ENCODE measurements around the gene RFXANK.

The RFXANK gene

GRCh38 chr19:19209372-19209771 lies 17.3 kb downstream of the RFXANK start:
- Histone ChIP-seq H3K9me3 (ENCODE audit: insufficient read depth, low read length, severe bottlenecking) (no peaks in the 10 kb centered on the region), H3K79me2 (ENCODE audit: insufficient read depth, low read length) (no peaks in the 10 kb centered on the region), H3K9ac (ENCODE audit: low read depth, low read length) (no peak overlapping the region), H3K36me3 (ENCODE audit: insufficient read depth, low read length) (no peaks in the 10 kb centered on the region), H3K27me3 (ENCODE audit: insufficient read depth, low read length, poor library complexity) (no peaks in the 10 kb centered on the region), H4K20me1 (ENCODE audit: insufficient read depth, low read length) (peaks cover 4% of the 10 kb centered on the region; the same call in 1 of the 2 replicates), H3K4me1 (ENCODE audit: insufficient read depth, low read length) (no peaks in the 10 kb centered on the region), H3K4me3 (ENCODE audit: low read depth in 1 of 2, low read length in 2 of 2) (no peak overlapping the region), H2AFZ (ENCODE audit: low read depth, low read length) (no peak overlapping the region), H3K27ac (ENCODE audit: low read length) (no peak overlapping the region), H3K4me2 (ENCODE audit: insufficient read depth, low read length) (no peak overlapping the region)
- no peak for TF ChIP-seq CTCF (IDR thresholded peaks at IDR 0.05; ENCODE audit: borderline replicate concordance, extremely low read depth, low read length, poor library complexity, severe bottlenecking)
- TF ChIP-seq EZH2 (IDR thresholded peaks at IDR 0.05; ENCODE audit: borderline replicate concordance, low read depth, low read length, severe bottlenecking) = no peak
- no peak; the same call in 2 of the 3 replicates for ATAC-seq (ENCODE audit: insufficient read depth, low read depth)
- no peak for DNase-seq

- H3K27ac ChIP-seq (ENCODE audit: low read length) = no peak within 1 kb of the TSS
- DNase-seq (no peak), ATAC-seq (ENCODE audit: insufficient read depth, low read depth) (no peak)
- no peak for TF ChIP-seq CTCF (IDR thresholded peaks at IDR 0.05; ENCODE audit: borderline replicate concordance, extremely low read depth, low read length, poor library complexity, severe bottlenecking)
- TF ChIP-seq EZH2 (IDR thresholded peaks at IDR 0.05; ENCODE audit: borderline replicate concordance, low read depth, low read length, severe bottlenecking) = no peak
- H4K20me1 ChIP-seq (ENCODE audit: insufficient read depth, low read length) = peaks cover 8% of the 10 kb centered on the region; the same call in 1 of the 2 replicates
- H3K9me3 ChIP-seq (ENCODE audit: insufficient read depth, low read length, severe bottlenecking) = no peaks in the 10 kb centered on the region
- H3K27me3 ChIP-seq (ENCODE audit: insufficient read depth, low read length, poor library complexity) = no peaks in the 10 kb centered on the region
- no peak within 1 kb of the TSS for H3K9ac ChIP-seq (ENCODE audit: low read depth, low read length)
- no peaks in the 10 kb centered on the region for H3K4me1 ChIP-seq (ENCODE audit: insufficient read depth, low read length)
- H3K36me3 ChIP-seq (ENCODE audit: insufficient read depth, low read length) = no peaks in the 10 kb centered on the region
- no peaks in the 10 kb centered on the region for H3K79me2 ChIP-seq (ENCODE audit: insufficient read depth, low read length)
- no peak within 1 kb of the TSS for H3K4me2 ChIP-seq (ENCODE audit: insufficient read depth, low read length)
- H2AFZ ChIP-seq (ENCODE audit: low read depth, low read length) = no peak within 1 kb of the TSS
- no peak within 1 kb of the TSS for H3K4me3 ChIP-seq (ENCODE audit: low read depth in 1 of 2, low read length in 2 of 2)
Observed at GRCh38 chr19:19211499-19212420, 19.7 kb downstream of the RFXANK start, which contains the start of gene NCAN. NCAN (plus strand) TSS chr19:19211958; CDS start chr19:19216954, 4,996 bp downstream.

GRCh38 chr19:19212916-19213315 lies 20.9 kb downstream of the RFXANK start:
- TF ChIP-seq EZH2 (IDR thresholded peaks at IDR 0.05; ENCODE audit: borderline replicate concordance, low read depth, low read length, severe bottlenecking) = no peak
- TF ChIP-seq CTCF (IDR thresholded peaks at IDR 0.05; ENCODE audit: borderline replicate concordance, extremely low read depth, low read length, poor library complexity, severe bottlenecking) = no peak
- ATAC-seq (ENCODE audit: insufficient read depth, low read depth) = no peak
- no peaks in the 10 kb centered on the region for H3K79me2 ChIP-seq (ENCODE audit: insufficient read depth, low read length)
- H3K9ac ChIP-seq (ENCODE audit: low read depth, low read length) = no peak overlapping the region
- no peaks in the 10 kb centered on the region for H3K4me1 ChIP-seq (ENCODE audit: insufficient read depth, low read length)
- H2AFZ ChIP-seq (ENCODE audit: low read depth, low read length) = no peak overlapping the region
- no peak overlapping the region for H3K4me2 ChIP-seq (ENCODE audit: insufficient read depth, low read length)
- H3K36me3 ChIP-seq (ENCODE audit: insufficient read depth, low read length) = no peaks in the 10 kb centered on the region
- no peak overlapping the region for H3K4me3 ChIP-seq (ENCODE audit: low read depth in 1 of 2, low read length in 2 of 2)
- peaks cover 8% of the 10 kb centered on the region; the same call in 1 of the 2 replicates for H4K20me1 ChIP-seq (ENCODE audit: insufficient read depth, low read length)
- no peak overlapping the region for H3K27ac ChIP-seq (ENCODE audit: low read length)
- DNase-seq = no peak
- H3K9me3 ChIP-seq (ENCODE audit: insufficient read depth, low read length, severe bottlenecking) = no peaks in the 10 kb centered on the region
- H3K27me3 ChIP-seq (ENCODE audit: insufficient read depth, low read length, poor library complexity) = no peaks in the 10 kb centered on the region
